ENCODE results near the gene KCNC3. TPM values are rescaled to one million over a fixed set of nuclear protein-coding genes. Genes with fewer than 3 reads are reported as not detected.

Gene KCNC3
- total and polyA plus RNA-seq, 2 of the 13 experiments (the other 11 are each of a cell fraction or from before 2014, with no cell fraction given) = 0.29 to 1.7 TPM

DNA sequence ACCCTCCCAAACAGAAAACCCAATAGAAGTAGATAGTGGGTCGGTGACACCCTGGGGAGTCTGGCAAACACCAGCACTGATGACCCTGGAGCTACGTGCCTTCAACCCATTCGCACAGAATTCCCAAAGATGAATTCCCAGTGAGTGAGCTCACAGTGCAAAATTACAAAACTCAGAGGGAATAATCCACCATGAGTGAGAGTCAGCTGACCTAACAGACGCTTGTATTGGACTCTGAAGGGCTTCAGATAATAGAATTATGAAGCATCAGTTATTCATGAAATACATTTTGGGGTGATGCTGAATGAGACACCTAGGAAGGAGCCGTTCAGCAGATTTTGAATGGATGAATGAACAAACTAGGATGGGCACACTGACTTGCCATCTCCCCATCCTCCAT is 40.2 kb downstream of the KCNC3 start:
- no TSS peak for BruUV-seq (replicated peaks)
- intact Hi-C loops (cut with micrococcal nuclease; ENCODE audit: unreplicated experiment) (no loop called here), in situ Hi-C loops (cut with HindIII; ENCODE audit: extremely low pct_ligation_motif_present, low pct_unique_long_range_greater_than_20kb) (no loop called here)
- Histone ChIP-seq H3K4me1 (ENCODE audit: insufficient read depth, low read length) (no peaks in the 10 kb centered on the region), H3K4me3 (replicated peaks in 1 of 3; ENCODE audit: insufficient read depth in 1 of 3, low read depth in 2 of 3, low read length in 3 of 3) (no peak overlapping the region), H3K27me3 (ENCODE audit: control insufficient read depth in 1 of 2, insufficient read depth in 2 of 2, low read length in 2 of 2) (no peaks in the 10 kb centered on the region), H3K27ac (ENCODE audit: extremely low read length, insufficient read depth, low read length) (no peak overlapping the region), H3K9me3 (ENCODE audit: low read length) (peaks cover 3% of the 10 kb centered on the region; the same call in 1 of the 2 replicates), H3K4me2 (ENCODE audit: low read depth, low read length) (no peak overlapping the region), H3K79me2 (ENCODE audit: insufficient read depth, low read length) (no peaks in the 10 kb centered on the region), H3K36me3 (replicated peaks in 1 of 2; ENCODE audit: control insufficient read depth in 1 of 2, insufficient read depth in 2 of 2, low read length in 2 of 2) (peaks cover 1 to 11% of the 10 kb centered on the region in 2 experiments; a peak in 2 of 5 replicates), H4K20me1 (ENCODE audit: insufficient read depth, low read length) (no peaks in the 10 kb centered on the region), H3K9ac (ENCODE audit: insufficient read depth, low read depth, low read length) (no peak overlapping the region), H2AFZ (ENCODE audit: low read length) (no peak overlapping the region)
- WGBS (ENCODE audit: low lambda C conversion rate) = 92% methylated on average over 5 of the region's 5 CpGs
- no peak for ATAC-seq
- TF ChIP-seq POLR2A (IDR thresholded peaks at IDR 0.05; ENCODE audit: insufficient read depth in 1 of 2, low read depth in 2 of 2, low read length in 2 of 2) (no peak), FOXK2 (IDR thresholded peaks at IDR 0.05) (no peak)
- ChIA-PET POLR2A (no interaction called here), CTCF (ENCODE audit: low intra/inter-chr PET ratio, low total read pairs) (no interaction called here)
- DNase-seq (ENCODE audit: low spot score) = no peak
- no peak for FAIRE-seq

DNA sequence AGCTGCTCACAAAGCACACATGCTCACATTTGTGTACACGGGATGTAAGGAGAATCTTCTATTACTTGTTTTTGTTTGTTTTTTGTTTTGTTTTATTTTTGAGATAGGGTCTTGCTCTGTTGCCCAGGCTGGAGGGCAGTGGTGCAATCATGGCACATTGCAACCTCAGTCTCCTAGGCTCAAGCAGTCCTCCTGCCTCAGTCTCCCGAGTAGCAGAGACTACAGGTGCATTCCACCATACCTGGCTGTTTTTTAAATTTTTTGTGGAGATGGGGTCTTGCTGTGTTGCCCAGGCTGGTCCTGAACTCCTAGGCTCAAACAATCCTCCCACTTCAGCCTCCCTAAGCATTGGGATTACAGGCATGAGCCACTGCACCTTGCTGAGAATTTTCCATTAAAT is 41.8 kb downstream of the KCNC3 start:
- Histone ChIP-seq H2AFZ (ENCODE audit: low read length) (no peak overlapping the region), H3K4me1 (ENCODE audit: insufficient read depth, low read length) (no peaks in the 10 kb centered on the region), H3K4me3 (replicated peaks in 1 of 3; ENCODE audit: insufficient read depth in 1 of 3, low read depth in 2 of 3, low read length in 3 of 3) (no peak overlapping the region), H3K27ac (ENCODE audit: extremely low read length, insufficient read depth, low read length) (no peak overlapping the region), H4K20me1 (ENCODE audit: insufficient read depth, low read length) (no peaks in the 10 kb centered on the region), H3K9me3 (ENCODE audit: low read length) (peaks cover 3% of the 10 kb centered on the region; the same call in 1 of the 2 replicates), H3K36me3 (replicated peaks in 1 of 2; ENCODE audit: control insufficient read depth in 1 of 2, insufficient read depth in 2 of 2, low read length in 2 of 2) (peaks cover 1 to 11% of the 10 kb centered on the region in 2 experiments; a peak in 2 of 5 replicates), H3K27me3 (ENCODE audit: control insufficient read depth in 1 of 2, insufficient read depth in 2 of 2, low read length in 2 of 2) (no peaks in the 10 kb centered on the region), H3K9ac (ENCODE audit: insufficient read depth, low read depth, low read length) (no peak overlapping the region), H3K79me2 (ENCODE audit: insufficient read depth, low read length) (no peaks in the 10 kb centered on the region), H3K4me2 (ENCODE audit: low read depth, low read length) (no peak overlapping the region)
- ATAC-seq (no peak), DNase-seq (ENCODE audit: low spot score) (no peak), FAIRE-seq (no peak)
- ChIA-PET CTCF (ENCODE audit: low intra/inter-chr PET ratio, low total read pairs) (no interaction called here), POLR2A (no interaction called here)
- no peak for TF ChIP-seq TBP (CRISPR knock-in tag; IDR thresholded peaks at IDR 0.05)
- TF ChIP-seq, protein P1, sequence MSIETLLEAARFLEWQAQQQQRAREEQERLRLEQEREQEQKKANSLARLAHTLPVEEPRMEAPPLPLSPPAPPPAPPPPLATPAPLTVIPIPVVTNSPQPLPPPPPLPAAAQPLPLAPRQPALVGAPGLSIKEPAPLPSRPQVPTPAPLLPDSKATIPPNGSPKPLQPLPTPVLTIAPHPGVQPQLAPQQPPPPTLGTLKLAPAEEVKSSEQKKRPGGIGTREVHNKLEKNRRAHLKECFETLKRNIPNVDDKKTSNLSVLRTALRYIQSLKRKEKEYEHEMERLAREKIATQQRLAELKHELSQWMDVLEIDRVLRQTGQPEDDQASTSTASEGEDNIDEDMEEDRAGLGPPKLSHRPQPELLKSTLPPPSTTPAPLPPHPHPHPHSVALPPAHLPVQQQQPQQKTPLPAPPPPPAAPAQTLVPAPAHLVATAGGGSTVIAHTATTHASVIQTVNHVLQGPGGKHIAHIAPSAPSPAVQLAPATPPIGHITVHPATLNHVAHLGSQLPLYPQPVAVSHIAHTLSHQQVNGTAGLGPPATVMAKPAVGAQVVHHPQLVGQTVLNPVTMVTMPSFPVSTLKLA (IDR thresholded peaks at IDR 0.05) = 0 out of 2 replicates have a peak, but pooled peaks have one; percentile 8
- no peak for TF ChIP-seq U2AF1 (optimal IDR thresholded peaks at IDR 0.05; ENCODE audit: low read depth, low read length)
- no peak for TF ChIP-seq MAFG (CRISPR knock-in tag; IDR thresholded peaks at IDR 0.05)
- peak; percentile 56 for TF ChIP-seq ZNF121 (CRISPR knock-in tag; IDR thresholded peaks at IDR 0.05)
- intact Hi-C loops (cut with micrococcal nuclease; ENCODE audit: unreplicated experiment) = no loop called here
- BruUV-seq (replicated peaks) = no TSS peak
- in situ Hi-C loops (cut with HindIII; ENCODE audit: extremely low pct_ligation_motif_present, low pct_unique_long_range_greater_than_20kb) = no loop called here
- WGBS (ENCODE audit: low lambda C conversion rate) = 77% methylated on average over 2 of the region's 2 CpGs

Data from HepG2 (cell line).